NCI-H2107 treated with DMSO at 0.1 percent for 48 hours (cell line): ENCODE measurements around the gene GRPEL2.

Experiments
- DNase-seq: peaks from one replicate; lab custom pipeline; 2025; ENCODE audit not compliant: unreplicated experiment; lab: John Stamatoyannopoulos, UW

The GRPEL2 gene

GRCh38 chr5:149345147-149345891 lies at the start of gene GRPEL2:
TSS of gene GRPEL2 (plus strand) at chr5:149345499. CDS start at chr5:149345540, 41 bp downstream.
- peak; percentile 86 for DNase-seq

- DNase-seq, result no peak
These were observed 47.8 kb upstream of the GRPEL2 start for GRCh38 chr5:149297340-149298025.

- DNase-seq, result no peak
These were observed 47.1 kb upstream of the GRPEL2 start for GRCh38 chr5:149298163-149298562.

GRCh38 chr5:149298842-149299404 lies 46.4 kb upstream of the GRPEL2 start:
- no peak for DNase-seq

GRCh38 chr5:149299451-149300054 lies 45.7 kb upstream of the GRPEL2 start:
- no peak for DNase-seq

- DNase-seq, result no peak
These were observed 44.9 kb upstream of the GRPEL2 start for GRCh38 chr5:149300441-149300840.

GRCh38 chr5:149301049-149301743 lies 44.1 kb upstream of the GRPEL2 start:
- DNase-seq, result no peak

GRCh38 chr5:149301744-149302380 lies 43.4 kb upstream of the GRPEL2 start:
- DNase-seq, result no peak

- no peak for DNase-seq
These were observed 42.7 kb upstream of the GRPEL2 start for GRCh38 chr5:149302641-149303040.

GRCh38 chr5:149303210-149303609 lies 42.1 kb upstream of the GRPEL2 start:
- no peak for DNase-seq

- no peak for DNase-seq
These were observed 40.9 kb upstream of the GRPEL2 start for GRCh38 chr5:149304195-149305078.

GRCh38 chr5:149309354-149309753 lies 35.9 kb upstream of the GRPEL2 start:
- no peak for DNase-seq

- no peak for DNase-seq
These were observed 34.8 kb upstream of the GRPEL2 start for GRCh38 chr5:149310488-149310887.

- DNase-seq, result no peak
These were observed 34.2 kb upstream of the GRPEL2 start for GRCh38 chr5:149310947-149311658.

GRCh38 chr5:149313151-149313841 lies 32.0 kb upstream of the GRPEL2 start:
- peak; percentile 9 for DNase-seq

GRCh38 chr5:149314571-149315111 lies 30.7 kb upstream of the GRPEL2 start:
- DNase-seq, result no peak

GRCh38 chr5:149315753-149316152 lies 29.5 kb upstream of the GRPEL2 start:
- DNase-seq, result no peak
